GM19397 (cell line): ENCODE measurements around the gene BAZ1A.
"Not testable (repeated sequence)": the region's sequence is repeated elsewhere in the genome, so short reads cannot be mapped to it uniquely, and the experiment has no call there.

Experiments
- ATAC-seq: cut with Tn5 transposase; IDR thresholded peaks from one replicate; pipeline ENCODE4 v1.9.1; 2021; ENCODE audit warnings: mild to moderate bottlenecking, moderate library complexity; ENCODE audit not compliant: unreplicated experiment

The BAZ1A gene

DNA sequence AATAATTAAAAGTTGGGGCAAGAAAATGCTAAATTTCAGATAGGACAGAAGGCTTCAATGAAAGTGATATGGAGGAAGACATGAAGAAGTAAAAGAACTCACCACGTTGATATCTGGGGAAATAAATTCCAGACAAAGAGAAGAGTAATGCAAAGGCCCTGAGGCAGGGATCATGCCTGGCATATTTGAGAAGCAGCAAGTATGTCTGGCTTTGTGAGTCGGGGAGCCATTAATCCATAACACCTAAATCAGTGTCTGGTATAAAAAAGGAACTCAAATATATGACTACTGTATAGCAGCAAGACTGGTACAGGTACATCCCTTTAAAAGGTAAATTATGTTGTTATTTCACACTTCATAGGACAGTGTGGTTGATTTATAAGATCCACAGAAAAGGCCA lies 16.4 kb downstream of the BAZ1A start:
- no peak for ATAC-seq

DNA sequence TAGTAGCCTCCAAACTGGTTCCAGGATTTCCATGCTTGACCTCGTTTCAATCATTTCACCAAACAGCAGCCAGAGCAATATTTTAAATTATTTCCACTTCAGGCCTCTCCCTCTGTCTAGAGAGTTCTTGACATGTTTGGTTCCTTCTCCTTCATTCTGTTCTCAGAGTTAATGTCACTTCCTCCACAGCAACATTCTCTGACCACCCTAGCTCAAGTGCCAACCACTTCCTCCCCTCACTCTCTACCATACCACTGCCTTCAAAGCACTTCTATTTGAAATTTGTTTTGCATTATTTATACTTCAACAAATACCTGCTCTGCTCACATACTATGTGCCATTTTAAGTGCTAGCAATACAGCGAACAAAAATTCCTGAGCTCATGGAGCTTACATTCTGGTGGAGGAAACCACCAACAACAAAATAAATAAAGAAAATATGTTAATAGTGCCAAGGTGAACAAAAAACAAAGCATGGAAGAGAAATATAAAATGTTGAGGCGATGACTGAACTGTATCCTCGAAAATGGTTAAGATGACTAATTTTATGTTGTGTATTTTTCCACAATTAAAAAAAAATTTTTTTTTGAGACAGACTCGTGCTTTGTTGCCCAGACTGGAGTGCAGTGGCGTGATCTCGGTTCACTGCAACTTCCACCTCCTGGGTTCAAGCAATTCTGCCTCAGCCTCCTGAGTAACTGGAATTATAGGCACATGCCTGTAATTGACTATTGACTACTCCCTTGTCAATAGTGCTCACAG lies 17.3 kb downstream of the BAZ1A start:
- ATAC-seq, result no peak

- no peak for ATAC-seq
Measured at GRCh38 chr14:34853041-34853440, 22.1 kb downstream of the BAZ1A start.

- ATAC-seq, result no peak
Measured at GRCh38 chr14:34851395-34851794, 23.8 kb downstream of the BAZ1A start.

DNA sequence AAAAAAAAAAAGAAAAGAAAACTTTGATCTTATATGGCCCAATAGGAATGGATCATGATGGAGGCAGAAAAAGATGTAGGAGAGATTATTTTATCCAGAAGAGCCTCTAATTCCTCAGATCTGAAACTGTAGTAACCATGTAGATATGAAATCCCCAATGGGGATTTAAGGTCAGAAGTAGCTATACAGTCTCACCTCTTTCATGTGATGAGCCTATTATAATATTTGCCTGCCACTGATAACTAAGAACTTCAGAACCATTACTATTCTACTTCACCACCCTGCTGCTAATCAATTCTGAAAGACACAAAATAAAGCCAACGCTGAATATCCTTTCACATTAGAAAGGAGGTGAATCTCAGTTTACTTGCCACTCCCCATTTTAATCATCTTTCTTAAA lies 29.3 kb downstream of the BAZ1A start:
- no peak for ATAC-seq

DNA sequence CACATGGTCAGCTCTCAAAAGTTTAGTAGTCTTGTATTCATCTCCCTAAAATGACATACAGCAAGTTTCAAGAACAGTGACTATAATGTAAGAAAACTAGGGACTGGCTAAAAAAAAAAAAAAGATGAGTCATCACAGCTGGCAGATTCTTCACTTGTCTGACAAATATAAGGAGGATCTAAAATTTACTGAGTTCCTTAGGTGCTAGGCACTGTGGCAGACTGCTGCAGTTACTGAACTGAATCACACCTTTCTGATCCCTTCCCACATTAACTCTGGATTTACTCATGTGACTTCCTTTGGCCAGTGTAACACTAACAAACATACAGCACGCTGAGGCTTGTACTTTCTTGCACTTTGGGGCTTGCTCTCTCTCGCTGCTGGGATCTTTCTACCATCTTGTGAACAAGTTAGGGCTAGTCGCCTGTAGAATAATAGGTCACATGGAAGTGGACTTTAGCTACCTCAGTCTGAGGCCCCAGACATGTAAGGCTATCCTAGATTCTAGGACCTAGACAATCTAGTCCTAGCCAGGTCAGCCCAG lies 32.1 kb downstream of the BAZ1A start:
- ATAC-seq, result no peak

DNA sequence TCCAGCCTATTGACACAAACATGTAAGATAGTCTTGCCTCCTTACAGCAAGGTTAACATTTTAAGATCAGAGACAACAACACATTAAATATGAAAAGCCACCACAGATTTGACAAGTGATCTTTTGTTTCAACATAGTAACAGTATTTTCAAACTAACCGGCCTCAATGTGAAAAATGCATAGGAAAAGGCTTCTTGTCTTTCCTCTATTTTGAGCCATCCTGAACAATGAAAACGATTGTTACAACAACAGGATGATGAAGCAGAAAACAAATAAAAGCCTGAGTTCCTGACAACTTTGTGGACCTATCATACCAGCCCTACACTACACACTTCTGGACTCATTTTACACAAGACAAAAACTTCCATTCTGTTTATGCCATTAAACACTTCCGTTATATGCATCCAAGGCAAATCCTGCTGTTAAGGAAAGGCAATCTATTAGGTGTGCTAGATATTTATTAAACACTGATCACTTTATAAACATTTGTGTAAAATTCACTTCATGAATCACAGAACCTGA lies 37.3 kb downstream of the BAZ1A start:
- ATAC-seq, result no peak

- ATAC-seq, result no peak
Measured at GRCh38 chr14:34835312-34835711, 39.8 kb downstream of the BAZ1A start.

DNA sequence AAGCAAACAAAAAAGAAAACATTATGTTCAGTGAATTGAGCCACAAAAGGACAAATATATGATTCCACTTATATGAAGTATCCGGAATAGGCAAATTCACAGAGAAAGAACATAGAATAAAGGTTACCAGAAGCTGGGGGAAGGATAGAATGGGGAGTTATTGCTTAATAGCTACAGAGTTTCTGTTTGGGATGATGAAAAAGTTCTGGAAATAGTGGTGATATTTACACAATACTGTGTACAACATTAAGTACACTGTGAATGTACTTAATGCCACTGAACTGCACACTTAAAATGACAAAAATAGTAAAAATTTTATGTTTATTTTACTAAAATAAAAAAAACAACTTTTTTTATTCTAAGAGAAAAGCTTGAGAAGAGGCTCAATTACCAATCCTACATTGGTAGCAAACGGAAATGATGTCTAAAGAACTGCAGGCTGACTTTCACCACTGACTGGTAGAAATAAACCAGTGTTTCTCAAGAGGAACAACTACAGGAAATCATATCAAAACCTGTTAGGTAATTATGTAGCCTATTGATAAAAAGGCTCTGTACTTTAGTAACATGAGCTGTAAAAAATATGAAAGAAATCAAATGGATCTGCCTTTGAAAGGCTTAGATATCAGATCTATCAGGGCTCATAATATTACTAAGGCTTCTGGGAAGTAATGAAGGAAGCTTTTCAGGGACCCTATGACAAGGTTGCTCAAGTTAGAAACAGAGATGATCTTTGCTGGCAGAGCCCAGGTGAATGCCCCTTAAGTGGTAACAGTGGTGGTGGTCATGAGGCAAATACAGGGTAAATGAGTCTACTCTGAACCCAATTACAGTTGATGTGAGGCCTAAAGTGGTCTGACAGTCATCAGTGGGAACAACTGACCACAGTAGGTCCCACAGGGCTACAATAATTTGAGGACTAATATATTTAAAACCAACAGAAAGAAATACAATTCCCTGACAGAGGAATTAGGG lies 41.3 kb downstream of the BAZ1A start:
- no peak for ATAC-seq

GRCh38 chr14:34826661-34827060 lies 48.5 kb downstream of the BAZ1A start:
- no peak for ATAC-seq

- ATAC-seq, result no peak
Measured at GRCh38 chr14:34824826-34825225, 50.3 kb downstream of the BAZ1A start.

DNA sequence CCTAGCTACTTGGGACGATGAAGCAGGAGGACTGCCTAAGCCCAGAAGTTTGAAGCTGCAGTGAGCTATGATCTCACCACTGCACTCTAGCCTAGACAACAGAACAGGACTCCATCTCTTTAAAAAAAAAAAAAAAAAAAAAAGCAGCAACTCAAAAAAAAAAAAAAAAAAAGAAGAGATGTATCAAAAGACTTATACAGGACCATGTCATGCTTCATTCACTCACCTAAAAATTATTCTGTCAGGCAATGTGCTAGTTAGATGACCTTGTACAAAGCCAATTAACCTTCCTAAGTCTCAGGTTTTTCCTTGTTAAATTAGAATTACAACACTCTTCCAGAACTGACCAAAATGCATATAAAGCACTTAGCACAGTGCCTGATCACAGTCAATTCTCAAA lies 50.9 kb downstream of the BAZ1A start:
- ATAC-seq, result no peak

- ATAC-seq, result no peak
Measured at GRCh38 chr14:34817768-34818167, 57.4 kb downstream of the BAZ1A start.

DNA sequence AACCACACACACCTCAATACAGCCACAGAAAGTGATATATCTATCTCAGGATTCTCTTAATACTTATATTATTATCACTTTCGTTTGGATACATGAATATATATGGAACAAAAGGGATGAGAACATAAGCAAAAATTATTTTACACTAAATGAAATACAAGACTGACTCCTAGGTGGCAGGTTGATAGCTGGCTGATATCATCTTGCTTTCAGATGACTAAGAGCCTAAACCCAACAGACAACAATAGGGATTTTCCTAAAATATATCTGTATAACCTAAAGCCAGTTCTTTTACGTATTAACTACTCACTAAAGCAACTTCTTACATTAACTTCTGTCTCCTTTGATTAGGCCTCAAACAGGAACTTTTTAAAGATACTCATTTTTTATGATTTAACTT lies 65.1 kb downstream of the BAZ1A start:
- ATAC-seq, result no peak

- ATAC-seq, result no peak
Measured at GRCh38 chr14:34806257-34806656, 68.9 kb downstream of the BAZ1A start.

GRCh38 chr14:34804933-34805332 lies 70.2 kb downstream of the BAZ1A start:
- ATAC-seq, result no peak

DNA sequence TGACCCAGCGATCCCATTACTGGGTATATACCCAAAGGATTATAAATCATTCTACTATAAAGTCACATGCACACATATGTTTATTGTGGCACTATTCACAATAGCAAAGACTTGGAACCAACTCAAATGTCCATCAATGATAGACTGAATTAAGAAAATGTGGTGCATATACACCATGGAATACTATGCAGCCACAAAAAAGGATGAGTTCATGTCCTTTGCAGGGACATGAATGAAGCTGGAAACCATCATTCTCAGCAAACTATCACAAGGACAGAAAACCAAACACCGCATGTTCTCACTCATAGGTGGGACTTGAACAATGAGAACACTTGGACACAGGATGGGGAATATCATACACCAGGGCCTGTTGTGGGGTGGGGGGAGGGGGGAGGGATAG lies 76.3 kb downstream of the BAZ1A start:
- ATAC-seq, result not testable (repeated sequence)

- no peak for ATAC-seq
Measured at GRCh38 chr14:34797747-34798583, 77.2 kb downstream of the BAZ1A start.

DNA sequence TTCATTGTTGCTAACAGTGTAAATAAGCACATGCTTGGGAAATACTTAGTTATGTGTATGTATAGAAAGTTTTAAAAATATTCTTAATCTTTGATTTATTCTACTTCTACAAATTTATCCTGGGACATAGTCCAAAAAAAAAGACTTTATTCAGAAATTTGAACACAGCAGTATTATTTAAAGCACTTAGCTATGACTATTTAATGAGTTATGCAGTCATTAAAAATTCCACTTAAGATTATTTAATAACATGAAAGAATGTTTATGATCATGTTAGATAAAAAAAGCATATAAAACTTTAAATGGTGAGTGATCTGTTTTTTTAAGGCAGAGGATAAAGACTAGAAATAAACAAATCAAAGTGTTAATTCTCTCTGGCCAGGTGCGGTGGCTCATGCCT lies 78.3 kb downstream of the BAZ1A start:
- no peak for ATAC-seq

DNA sequence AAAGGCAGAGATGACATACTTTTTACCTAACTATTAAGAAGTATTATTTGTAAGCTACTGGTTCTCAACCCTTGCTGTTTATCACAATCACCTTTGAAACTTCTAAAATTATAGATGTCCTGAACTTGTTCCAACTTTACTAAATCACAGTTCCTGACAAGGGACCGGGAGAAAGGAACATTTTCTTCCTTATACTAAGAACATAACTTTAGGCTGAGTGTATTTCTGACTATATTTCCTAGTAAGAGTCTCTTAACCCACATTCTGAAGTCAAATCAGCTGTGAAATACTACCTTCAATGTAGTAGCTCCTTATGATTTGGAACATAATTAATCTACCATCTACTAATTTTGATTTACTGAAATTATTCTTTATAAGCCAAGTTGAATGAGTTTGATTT lies 80.2 kb downstream of the BAZ1A start:
- no peak for ATAC-seq

DNA sequence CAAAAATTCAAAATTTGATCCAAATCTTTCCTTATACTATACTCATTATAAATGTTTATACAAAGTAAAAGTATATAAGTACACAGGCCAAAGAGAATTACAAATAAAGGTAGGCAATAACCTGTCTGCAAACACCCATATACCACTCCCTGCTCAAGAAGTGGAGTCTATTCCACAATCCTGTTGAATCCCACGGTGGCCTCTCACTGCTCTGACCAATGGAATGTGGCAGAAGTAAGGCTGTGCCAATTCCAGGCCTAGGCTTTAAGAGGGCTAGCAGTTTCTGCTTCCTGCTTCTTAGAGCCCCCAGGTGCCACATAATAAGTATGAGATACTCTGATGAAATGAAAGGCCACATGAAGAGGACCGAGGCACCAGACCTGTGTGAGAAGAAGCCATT lies 80.9 kb downstream of the BAZ1A start:
- ATAC-seq, result no peak
